Measurements from ENCODE around the gene MATK.

MATK gene

DNA sequence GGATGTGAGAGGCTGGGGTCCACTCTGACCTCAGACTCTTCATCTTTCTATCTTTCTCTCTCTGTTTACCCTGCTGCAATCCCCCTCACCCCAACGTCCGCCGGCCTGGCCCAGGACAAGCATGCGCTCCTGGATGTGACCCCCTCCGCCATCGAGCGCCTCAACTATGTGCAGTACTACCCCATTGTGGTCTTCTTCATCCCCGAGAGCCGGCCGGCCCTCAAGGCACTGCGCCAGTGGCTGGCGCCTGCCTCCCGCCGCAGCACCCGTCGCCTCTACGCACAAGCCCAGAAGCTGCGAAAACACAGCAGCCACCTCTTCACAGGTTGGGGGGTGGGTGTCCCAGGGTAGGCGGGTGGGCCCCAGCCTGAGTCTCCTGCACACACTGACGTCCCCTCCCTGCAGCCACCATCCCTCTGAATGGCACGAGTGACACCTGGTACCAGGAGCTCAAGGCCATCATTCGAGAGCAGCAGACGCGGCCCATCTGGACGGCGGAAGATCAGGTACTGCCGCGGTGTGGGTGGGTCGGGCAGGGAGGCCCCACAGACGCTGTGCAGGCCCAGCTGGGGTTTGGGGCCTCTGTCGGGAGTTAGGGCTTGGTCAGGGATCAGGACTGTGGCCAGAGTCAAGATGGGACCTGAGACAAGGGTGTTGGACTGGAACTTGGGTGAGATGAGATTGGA is 39.7 kb downstream of the MATK start:
- Mint-ChIP-seq H3K36me3 (peaks cover 17% of the 10 kb centered on the region), H3K27me3 (no peaks in the 10 kb centered on the region), H3K4me1 (no peaks in the 10 kb centered on the region), H3K9me3 (no peaks in the 10 kb centered on the region), H3K4me3 (no peak overlapping the region), H3K27ac (peak overlapping the region; percentile 60)
- no peak for DNase-seq
- CTCF ChIA-PET = no interaction called here

DNA sequence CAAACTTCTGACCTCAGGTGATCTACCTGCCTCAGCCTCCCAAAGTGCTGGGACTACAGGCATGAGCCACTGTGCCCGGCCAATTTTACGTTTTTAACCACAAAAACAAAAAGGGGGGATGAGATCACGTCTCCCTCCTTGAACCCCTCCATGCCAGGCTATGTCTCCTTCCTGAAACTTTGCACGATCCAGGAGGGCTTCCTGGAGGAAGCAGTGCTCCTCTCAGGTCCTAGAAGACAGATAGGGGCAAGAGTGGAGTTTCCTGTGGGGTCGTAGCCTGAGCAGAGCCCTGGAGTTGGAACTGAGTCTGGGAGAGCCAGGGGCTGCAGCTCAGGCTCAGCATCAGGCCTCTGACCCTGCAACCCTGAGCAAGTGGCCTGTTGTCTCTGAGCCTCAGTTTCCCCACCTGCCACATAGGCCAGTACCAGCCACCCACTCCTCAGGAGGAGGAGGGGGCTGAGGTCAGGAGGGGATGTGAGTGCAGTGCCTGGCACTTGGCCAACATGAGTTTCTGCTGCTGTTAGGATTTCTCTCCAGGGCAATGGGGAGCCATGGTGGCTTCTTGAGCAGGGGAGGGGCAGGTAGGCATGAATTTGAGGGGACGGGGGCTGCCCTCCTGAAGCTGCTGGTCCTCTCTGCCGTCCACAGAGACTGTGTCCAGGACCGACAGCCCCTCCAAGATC is 40.7 kb downstream of the MATK start:
- CTCF ChIA-PET = no interaction called here
- no peaks in the 10 kb centered on the region for H3K27me3 Mint-ChIP-seq
- H3K36me3 Mint-ChIP-seq = peaks cover 11% of the 10 kb centered on the region
- no peak for DNase-seq
- H3K4me1 Mint-ChIP-seq = no peaks in the 10 kb centered on the region
- no peak overlapping the region for H3K27ac Mint-ChIP-seq
- H3K9me3 Mint-ChIP-seq = no peaks in the 10 kb centered on the region
- H3K4me3 Mint-ChIP-seq = no peak overlapping the region

DNA sequence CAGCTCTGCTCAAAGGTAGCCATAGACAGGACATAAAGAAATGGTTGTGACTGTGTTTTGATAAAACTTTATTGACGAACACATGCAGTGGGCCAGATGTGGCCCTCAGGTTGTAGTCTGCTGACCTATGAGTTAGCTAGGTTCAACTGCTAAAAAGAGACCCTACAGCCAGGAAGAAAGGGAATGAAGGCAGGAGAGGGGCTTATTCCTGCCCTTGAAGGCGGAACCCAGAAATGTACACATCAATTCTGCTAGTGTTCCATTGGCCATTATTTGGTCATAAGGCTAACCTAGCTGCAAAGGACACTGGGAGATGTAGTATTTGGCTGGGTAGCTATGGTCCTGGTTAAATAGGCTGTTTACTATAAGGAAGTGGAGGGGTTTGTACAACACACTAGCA is 42.7 kb downstream of the MATK start:
- peaks cover 14% of the 10 kb centered on the region for H3K4me1 Mint-ChIP-seq
- CTCF ChIA-PET = interaction anchor here (0.5 kb wide), 1 partner anchor 641 kb away, joined by 3 read pairs; no protein-coding TSS in a partner anchor
- H3K36me3 Mint-ChIP-seq = no peaks in the 10 kb centered on the region
- H3K27ac Mint-ChIP-seq = no peak overlapping the region
- H3K27me3 Mint-ChIP-seq = no peaks in the 10 kb centered on the region
- no peak for DNase-seq
- no peak overlapping the region for H3K4me3 Mint-ChIP-seq
- H3K9me3 Mint-ChIP-seq = no peaks in the 10 kb centered on the region

DNA sequence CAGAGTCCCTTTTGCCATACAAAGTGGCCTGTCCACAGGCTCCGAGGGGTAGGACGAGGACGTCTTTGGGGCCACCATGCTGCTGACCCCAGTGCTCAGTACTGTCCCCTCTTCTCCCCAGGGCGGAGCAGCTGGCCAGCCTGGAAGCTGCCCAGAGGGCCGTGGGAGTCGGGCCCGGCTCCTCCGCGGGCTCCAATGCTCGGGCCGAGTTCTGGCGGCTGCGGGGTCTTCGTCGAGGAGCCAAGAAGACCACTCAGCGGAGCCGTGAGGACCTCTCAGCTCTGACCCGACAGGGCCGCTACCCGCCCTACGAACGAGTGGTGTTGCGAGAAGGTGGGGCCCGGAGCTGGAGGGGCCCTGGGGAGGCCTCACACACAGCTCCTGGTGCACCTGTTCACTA is 45.8 kb downstream of the MATK start:
- Mint-ChIP-seq H3K27ac (no peak overlapping the region), H3K36me3 (peaks cover 2% of the 10 kb centered on the region), H3K4me3 (no peak overlapping the region), H3K4me1 (peaks cover 24% of the 10 kb centered on the region), H3K27me3 (no peaks in the 10 kb centered on the region), H3K9me3 (no peaks in the 10 kb centered on the region)
- CTCF ChIA-PET = no interaction called here
- DNase-seq = no peak

DNA sequence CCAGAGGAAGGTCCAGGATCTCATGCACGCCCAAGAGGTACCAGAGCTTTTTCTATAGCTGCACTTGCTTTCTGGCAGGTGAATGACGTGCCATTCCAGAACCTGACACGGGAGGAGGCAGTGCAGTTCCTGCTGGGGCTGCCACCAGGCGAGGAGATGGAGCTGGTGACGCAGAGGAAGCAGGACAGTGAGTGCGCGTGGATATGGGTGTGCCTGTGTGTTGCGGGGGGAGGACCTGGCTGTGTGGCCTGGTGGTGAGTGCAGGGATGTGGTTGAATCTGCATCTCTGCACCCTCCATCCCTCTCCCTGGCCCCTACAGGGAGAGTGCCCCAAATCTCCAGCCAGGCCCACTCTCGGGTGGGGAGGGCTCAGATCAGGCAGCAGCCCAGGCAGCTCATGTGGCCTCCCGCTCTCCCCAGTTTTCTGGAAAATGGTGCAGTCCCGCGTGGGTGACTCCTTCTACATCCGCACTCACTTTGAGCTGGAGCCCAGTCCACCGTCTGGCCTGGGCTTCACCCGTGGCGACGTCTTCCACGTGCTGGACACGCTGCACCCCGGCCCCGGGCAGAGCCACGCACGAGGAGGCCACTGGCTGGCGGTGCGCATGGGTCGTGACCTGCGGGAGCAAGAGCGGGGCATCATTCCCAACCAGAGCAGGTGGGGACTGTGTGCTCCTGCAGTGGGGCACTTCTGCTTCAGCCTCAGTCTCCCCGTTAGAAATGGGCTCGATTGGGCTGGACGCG is 47.5 kb downstream of the MATK start:
- Mint-ChIP-seq H3K27ac (peak overlapping the region; percentile 95), H3K36me3 (peaks cover 2% of the 10 kb centered on the region), H3K9me3 (no peaks in the 10 kb centered on the region), H3K4me1 (peaks cover 24% of the 10 kb centered on the region), H3K27me3 (peaks cover 8% of the 10 kb centered on the region), H3K4me3 (no peak overlapping the region)
- no peak for DNase-seq
- CTCF ChIA-PET = interaction anchor here (1.3 kb wide), 1 partner anchor 110 kb away, joined by 4 read pairs; no protein-coding TSS in a partner anchor

DNA sequence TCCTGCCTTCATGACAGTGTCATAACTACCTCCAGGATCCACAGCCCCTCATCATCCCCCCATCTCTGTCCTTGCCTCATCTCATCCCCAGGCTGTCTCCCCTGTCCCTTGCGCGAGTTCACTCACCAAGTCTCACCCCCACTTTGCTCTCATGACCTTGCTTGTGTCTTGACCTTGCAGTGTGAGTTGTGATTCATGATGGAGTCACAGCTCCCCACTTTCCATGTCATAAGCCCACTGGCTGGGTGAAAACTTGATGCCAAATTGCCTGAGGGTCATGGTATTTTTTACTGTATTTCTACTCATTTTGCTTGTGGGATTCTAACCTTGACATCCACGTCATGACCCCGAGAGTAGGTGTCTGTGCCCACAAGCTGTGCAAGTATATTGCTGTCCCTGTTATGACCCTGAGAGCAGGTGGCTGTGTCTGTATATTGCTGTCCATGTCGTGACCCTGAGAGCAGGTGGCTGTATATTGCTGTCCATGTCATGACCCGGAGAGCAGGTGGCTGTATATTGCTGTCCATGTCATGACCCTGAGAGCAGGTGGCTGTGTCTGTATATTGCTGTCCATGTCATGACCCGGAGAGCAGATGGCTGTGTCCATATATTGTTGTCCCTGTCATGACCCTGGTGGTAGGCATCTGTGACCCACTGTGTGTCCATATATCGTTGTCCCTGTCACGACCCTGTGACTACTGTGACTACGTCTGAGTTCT is 48.5 kb downstream of the MATK start:
- H3K27me3 Mint-ChIP-seq = peaks cover 11% of the 10 kb centered on the region
- H3K4me1 Mint-ChIP-seq = peaks cover 24% of the 10 kb centered on the region
- DNase-seq = no peak
- H3K36me3 Mint-ChIP-seq = peaks cover 2% of the 10 kb centered on the region
- no peak overlapping the region for H3K4me3 Mint-ChIP-seq
- H3K27ac Mint-ChIP-seq = peak overlapping the region; percentile 95
- CTCF ChIA-PET = interaction anchor here (0.8 to 1.3 kb wide), 2 partner anchors 112 to 193 kb away, joined by 3 to 4 read pairs; no protein-coding TSS in a partner anchor
- no peaks in the 10 kb centered on the region for H3K9me3 Mint-ChIP-seq

DNA sequence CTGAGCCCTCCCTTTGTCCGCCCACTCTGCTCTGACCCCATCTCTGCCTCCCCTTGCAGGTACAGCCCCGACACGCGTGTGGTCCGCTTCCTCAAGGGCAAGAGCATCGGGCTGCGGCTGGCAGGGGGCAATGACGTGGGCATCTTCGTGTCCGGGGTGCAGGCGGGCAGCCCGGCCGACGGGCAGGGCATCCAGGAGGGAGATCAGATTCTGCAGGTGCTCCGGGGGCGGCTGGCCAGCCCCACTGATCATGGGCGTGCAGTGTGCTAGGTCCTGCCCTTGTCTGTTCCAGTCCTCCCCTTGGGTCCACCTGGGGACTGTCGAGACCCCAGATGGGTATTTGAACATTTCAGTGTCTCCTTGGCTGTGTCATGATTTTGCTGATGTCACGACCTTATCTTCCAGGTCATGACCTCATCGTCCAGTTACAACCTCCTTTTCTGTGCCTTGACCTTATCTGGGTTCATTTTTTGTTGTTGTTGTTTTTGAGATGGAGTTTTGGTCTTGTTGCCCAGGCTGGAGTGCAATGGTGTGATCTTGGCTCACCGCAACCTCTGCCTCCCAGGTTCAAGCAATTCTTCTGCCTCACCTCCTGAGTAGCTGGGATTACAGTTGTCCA is 50.0 kb downstream of the MATK start:
- CTCF ChIA-PET = no interaction called here
- DNase-seq = no peak
- Mint-ChIP-seq H3K4me3 (no peak overlapping the region), H3K27ac (no peak overlapping the region), H3K4me1 (peaks cover 24% of the 10 kb centered on the region), H3K27me3 (peaks cover 11% of the 10 kb centered on the region), H3K36me3 (peaks cover 2% of the 10 kb centered on the region), H3K9me3 (no peaks in the 10 kb centered on the region)

DNA sequence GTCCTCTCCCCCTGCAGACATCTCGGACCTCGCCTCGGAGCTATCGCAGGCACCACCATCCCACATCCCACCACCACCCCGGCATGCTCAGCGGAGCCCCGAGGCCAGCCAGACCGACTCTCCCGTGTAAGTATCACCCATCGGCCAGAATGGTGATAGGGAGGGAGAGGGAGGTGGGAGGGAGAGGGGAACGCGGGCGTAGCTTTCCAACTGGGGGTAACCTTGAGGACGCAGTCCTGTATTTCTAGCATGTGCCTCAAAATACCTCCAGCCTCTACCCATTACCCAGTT is 51.9 kb downstream of the MATK start:
- CTCF ChIA-PET = no interaction called here
- no peak for DNase-seq
- H3K4me1 Mint-ChIP-seq = peaks cover 17% of the 10 kb centered on the region
- H3K36me3 Mint-ChIP-seq = peaks cover 2% of the 10 kb centered on the region
- no peak overlapping the region for H3K4me3 Mint-ChIP-seq
- H3K27me3 Mint-ChIP-seq = peaks cover 11% of the 10 kb centered on the region
- no peak overlapping the region for H3K27ac Mint-ChIP-seq
- no peaks in the 10 kb centered on the region for H3K9me3 Mint-ChIP-seq

DNA sequence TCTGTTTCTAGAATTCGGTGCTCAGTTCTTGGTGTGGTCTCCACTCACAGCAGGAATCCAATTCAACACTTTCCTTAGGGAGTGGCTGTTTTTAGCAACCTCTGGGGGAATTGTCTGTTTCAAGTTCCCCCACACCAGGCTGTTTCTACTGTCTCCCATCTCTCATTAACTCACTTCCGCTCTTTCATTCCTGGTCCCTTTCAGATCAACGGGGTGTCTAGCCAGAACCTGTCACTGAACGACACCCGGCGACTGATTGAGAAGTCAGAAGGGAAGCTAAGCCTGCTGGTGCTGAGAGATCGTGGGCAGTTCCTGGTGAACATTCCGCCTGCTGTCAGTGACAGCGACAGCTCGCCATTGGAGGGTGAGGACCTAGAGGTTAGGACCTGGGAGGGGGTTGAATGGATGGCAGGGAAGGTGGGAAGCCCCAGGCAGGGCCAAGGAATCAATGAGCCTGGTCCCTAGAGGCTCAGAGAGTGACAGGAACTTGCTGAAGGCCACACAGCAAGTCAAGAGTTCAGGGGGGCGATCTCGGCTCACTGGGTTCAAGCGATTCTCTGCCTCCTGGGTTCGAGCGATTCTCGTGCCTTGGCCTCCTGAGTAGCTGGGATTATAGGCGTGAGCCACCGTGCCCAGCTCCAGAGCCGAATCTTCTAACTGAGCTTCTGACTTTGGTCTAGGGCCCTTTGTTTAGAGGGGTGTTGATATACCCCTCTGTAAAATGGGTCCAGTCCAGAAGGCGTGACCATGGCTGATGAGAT is 52.5 kb downstream of the MATK start:
- Mint-ChIP-seq H3K36me3 (peaks cover 2% of the 10 kb centered on the region), H3K4me1 (peaks cover 12% of the 10 kb centered on the region), H3K4me3 (no peak overlapping the region), H3K9me3 (no peaks in the 10 kb centered on the region), H3K27ac (no peak overlapping the region), H3K27me3 (peaks cover 11% of the 10 kb centered on the region)
- no peak for DNase-seq
- CTCF ChIA-PET = no interaction called here

DNA sequence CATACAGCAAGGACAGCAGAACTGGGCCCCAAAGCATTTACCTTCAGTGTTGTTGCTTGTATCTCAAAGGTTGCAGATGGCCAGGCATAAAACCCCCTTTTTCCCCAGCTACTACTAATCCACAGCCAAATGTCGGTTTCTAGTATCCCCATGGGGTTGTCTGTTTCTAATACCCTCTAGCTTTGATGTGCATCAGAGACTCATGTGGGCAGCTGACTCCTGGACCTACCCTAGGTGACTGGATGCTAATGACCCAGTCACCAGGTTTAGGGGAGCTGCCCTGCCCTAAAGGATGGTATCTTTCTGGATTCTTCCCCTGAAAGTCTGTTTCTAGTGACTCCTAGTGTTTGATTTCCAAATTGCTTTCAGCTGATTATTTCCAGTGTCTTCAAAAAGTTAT is 54.1 kb downstream of the MATK start:
- no peak for DNase-seq
- CTCF ChIA-PET = no interaction called here
- peaks cover 11% of the 10 kb centered on the region for H3K27me3 Mint-ChIP-seq

DNA sequence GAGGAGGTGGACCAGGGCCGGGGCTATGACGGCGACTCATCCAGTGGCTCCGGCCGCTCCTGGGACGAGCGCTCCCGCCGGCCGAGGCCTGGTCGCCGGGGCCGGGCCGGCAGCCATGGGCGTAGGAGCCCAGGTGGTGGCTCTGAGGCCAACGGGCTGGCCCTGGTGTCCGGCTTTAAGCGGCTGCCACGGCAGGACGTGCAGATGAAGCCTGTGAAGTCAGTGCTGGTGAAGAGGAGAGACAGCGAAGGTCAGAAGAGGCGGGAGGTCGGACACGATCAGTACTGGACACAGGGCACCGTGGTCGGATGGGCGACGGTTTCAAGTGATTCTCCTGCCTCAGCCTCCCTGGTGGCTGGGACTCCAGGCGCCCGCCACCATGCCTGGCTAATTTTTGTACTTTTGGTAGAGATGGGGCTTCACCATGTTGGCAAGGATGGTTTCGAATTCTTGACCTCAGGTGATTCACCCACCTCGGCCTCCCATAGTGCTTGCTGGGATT is 55.7 kb downstream of the MATK start:
- Mint-ChIP-seq H3K36me3 (no peaks in the 10 kb centered on the region), H3K9me3 (no peaks in the 10 kb centered on the region), H3K27me3 (peaks cover 19% of the 10 kb centered on the region), H3K4me3 (no peak overlapping the region), H3K27ac (no peak overlapping the region), H3K4me1 (no peaks in the 10 kb centered on the region)
- CTCF ChIA-PET = no interaction called here
- DNase-seq = no peak

More for the DNA sequence above, 54.1 kb downstream of the MATK start:
- H3K27ac Mint-ChIP-seq = no peak overlapping the region
- no peak overlapping the region for H3K4me3 Mint-ChIP-seq
- no peaks in the 10 kb centered on the region for H3K36me3 Mint-ChIP-seq
- no peaks in the 10 kb centered on the region for H3K4me1 Mint-ChIP-seq
- no peaks in the 10 kb centered on the region for H3K9me3 Mint-ChIP-seq

All from activated naive CD4-positive, alpha-beta T cell treated with anti-CD3 and anti-CD28 coated beads, Interleukin-2, amount 10 ng/mL, durations not matched to agents 7 days and 5 days (primary cell).